Fibroblast of villous mesenchyme (primary cell): Measurements from ENCODE around the gene SUPT3H. TPM values are rescaled to one million over a fixed set of nuclear protein-coding genes. Genes with fewer than 3 reads are reported as not detected.

Experiments
- DNase-seq: peaks from one replicate; pipeline ENCODE4 v3.0.0-alpha.2; 2010; ENCODE audit warnings: low read depth
- H3K4me3 ChIP-seq: 2 replicates; pipeline ENCODE4 v1.5.1; 2011; ENCODE audit warnings: low read depth, mild to moderate bottlenecking, low read length
- CTCF ChIP-seq: IDR thresholded peaks from 2 replicates; pipeline ENCODE4 v1.5.1; 2012; ENCODE audit warnings: low read depth, mild to moderate bottlenecking, low read length; ENCODE audit not compliant: insufficient read depth
- total RNA-seq: library from RNA; depleted of rRNA; stranded (reverse); fragments of >200 nt; gene quantifications from 2 replicates; pipeline ENCODE4 v1.2.3, GENCODE V29; 2012

Gene SUPT3H
- 7.8 and 10.0 TPM in 2 replicates for total RNA-seq

- DNase-seq = peak; percentile 92
- peak; percentile 22 for TF ChIP-seq CTCF
- H3K4me3 ChIP-seq = peak within 1 kb of the TSS; percentile 88
Observed at GRCh38 chr6:45377554-45378333, at the start of gene SUPT3H. Gene SUPT3H, minus strand, starts transcription at chr6:45377934.

- DNase-seq = no peak
- no peak overlapping the region for H3K4me3 ChIP-seq
- TF ChIP-seq CTCF = no peak
Observed at GRCh38 chr6:45426251-45426650, 48.5 kb upstream of the SUPT3H start.

GRCh38 chr6:45424451-45424861 lies 46.7 kb upstream of the SUPT3H start:
- H3K4me3 ChIP-seq = peak overlapping the region; percentile 99
- TF ChIP-seq CTCF = no peak
- no peak for DNase-seq

- no peak for TF ChIP-seq CTCF
- peak overlapping the region; percentile 99 for H3K4me3 ChIP-seq
- no peak for DNase-seq
Observed at GRCh38 chr6:45423824-45424450, 46.2 kb upstream of the SUPT3H start.

GRCh38 chr6:45423111-45423823 lies 45.5 kb upstream of the SUPT3H start:
- no peak for DNase-seq
- H3K4me3 ChIP-seq = peak overlapping the region; percentile 99
- no peak for TF ChIP-seq CTCF

- H3K4me3 ChIP-seq = peak overlapping the region; percentile 99
- TF ChIP-seq CTCF = no peak
- DNase-seq = no peak
Observed at GRCh38 chr6:45422503-45423110, 44.9 kb upstream of the SUPT3H start.
